HG03025 (cell line): ENCODE measurements around the gene EPC1.

Source experiments
- ATAC-seq: cut with Tn5 transposase; IDR thresholded peaks from one replicate; pipeline ENCODE4 v1.9.1; 2021; ENCODE audit warnings: mild to moderate bottlenecking, moderate library complexity; ENCODE audit not compliant: unreplicated experiment, low FRiP score

Gene EPC1

DNA sequence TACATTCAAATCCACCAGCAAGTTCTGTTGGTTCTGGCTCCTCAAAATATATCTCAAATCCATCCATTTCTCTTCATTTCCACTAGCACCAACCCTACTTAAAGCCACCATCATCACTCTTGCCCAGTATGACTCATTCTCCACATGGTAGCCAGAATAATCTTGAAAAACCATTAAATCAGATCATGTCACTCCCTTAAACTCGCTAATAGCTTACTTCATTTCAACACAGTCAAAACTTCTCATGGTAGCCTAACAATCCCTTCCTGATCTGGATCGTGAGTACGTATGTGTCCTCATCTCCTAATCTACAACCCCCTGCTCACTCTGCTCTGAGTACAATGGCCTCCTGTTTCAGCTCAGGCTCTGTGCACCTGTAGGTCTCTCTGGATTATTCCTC lies 8.7 kb downstream of the EPC1 start:
- no peak for ATAC-seq

DNA sequence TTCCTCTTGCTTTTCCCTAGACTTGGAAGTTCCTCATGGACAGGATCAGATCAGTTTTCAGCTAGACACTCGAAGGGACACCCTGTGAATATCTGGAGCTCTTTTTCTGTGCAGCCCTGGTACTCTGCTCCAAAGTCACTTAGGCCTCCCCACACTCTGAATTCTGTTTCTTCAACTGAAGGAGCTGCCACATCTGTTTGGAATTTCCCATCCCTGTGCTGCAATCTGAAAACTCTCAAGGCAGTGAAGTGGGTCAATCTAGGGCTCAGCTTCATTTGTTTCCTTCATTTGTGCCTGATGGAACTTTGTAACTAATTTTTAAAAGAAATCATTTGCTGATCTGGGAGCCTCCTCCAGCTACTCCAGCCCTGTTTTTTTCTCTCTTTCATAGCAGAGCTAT lies 9.6 kb downstream of the EPC1 start:
- no peak for ATAC-seq

- ATAC-seq, result no peak
Observed at GRCh38 chr10:32333849-32334248, 13.1 kb downstream of the EPC1 start.

DNA sequence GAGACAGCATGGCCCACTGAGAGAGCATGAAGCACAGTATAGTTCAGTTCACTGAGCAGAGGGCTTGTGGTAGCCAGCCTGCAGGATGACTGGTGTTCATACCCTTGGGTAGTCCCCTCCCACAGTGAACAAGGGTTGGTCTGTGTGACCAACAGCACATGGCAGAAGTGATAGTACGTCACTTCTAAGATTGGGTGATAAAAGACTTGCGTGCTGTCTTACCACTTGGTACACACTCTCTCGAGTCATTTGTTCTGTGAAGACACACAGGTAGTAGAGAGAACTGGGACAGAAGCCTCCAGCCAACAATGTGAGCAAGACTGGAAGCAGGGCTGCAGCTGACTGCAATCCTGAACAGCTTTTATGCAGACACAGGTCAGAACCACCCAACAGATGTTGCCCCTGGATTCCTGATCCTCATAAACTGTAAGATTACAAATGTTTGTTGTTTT lies 14.6 kb downstream of the EPC1 start:
- ATAC-seq, result peak; percentile 75

GRCh38 chr10:32331606-32332005 lies 15.4 kb downstream of the EPC1 start:
- no peak for ATAC-seq

- no peak for ATAC-seq
Observed at GRCh38 chr10:32330214-32330613, 16.7 kb downstream of the EPC1 start.

GRCh38 chr10:32329061-32329460 lies 17.9 kb downstream of the EPC1 start:
- no peak for ATAC-seq

GRCh38 chr10:32328499-32328898 lies 18.5 kb downstream of the EPC1 start:
- ATAC-seq, result no peak

- ATAC-seq, result no peak
Observed at GRCh38 chr10:32327364-32327691, 19.6 kb downstream of the EPC1 start.

GRCh38 chr10:32326680-32327363 lies 20.1 kb downstream of the EPC1 start:
- ATAC-seq, result no peak

- no peak for ATAC-seq
Observed at GRCh38 chr10:32326119-32326518, 20.8 kb downstream of the EPC1 start.

DNA sequence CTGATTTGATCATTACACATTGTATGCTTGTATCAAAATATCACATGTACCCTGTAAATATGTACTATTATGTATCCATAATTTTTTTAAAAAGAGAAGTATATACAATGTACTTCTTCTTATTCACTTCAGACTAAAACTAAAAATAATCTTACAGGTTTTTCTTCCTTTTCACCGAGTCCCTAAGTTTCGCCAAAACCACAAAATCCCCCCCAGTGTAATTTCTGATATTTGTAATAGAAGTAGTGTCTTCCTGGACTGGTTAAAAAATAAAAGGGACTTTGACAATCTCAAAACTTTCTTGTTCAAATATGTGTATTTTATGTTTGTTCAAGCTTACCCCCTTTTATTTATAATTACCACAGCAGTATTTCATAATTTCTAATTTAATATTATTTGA lies 23.9 kb downstream of the EPC1 start:
- no peak for ATAC-seq

DNA sequence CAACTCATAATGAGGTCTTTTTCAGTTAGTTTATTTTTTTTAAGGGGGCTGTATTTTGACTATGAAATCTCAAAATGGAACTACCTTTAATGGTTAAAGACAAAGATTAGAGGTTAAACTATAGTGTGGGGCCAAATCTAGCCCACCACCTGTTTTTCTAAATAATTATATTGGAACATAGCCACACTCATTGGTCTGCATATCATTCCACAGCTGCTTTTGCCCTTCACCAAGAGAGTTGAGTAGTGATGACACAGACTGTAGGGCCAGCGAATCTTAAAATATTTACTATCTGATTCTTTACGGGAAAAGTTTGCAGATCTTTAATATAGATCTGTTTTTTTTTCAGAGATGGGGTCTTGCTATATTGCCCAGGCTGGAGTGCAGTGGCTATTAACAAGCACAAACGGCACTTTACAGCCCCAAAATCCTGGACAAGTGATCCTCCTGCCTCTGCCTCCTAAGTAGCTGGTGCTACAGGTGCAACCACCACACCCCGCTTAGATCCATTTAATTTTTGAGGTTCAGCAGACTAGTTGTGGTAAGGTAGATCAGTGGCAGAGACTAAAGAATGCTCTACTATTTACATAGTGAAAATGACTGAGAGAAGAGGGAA lies 25.8 kb downstream of the EPC1 start:
- no peak for ATAC-seq

- peak; percentile 28 for ATAC-seq
Observed at GRCh38 chr10:32318476-32318896, 28.5 kb downstream of the EPC1 start.

- ATAC-seq, result peak; percentile 93
Observed at GRCh38 chr10:32317795-32318357, 29.1 kb downstream of the EPC1 start.

DNA sequence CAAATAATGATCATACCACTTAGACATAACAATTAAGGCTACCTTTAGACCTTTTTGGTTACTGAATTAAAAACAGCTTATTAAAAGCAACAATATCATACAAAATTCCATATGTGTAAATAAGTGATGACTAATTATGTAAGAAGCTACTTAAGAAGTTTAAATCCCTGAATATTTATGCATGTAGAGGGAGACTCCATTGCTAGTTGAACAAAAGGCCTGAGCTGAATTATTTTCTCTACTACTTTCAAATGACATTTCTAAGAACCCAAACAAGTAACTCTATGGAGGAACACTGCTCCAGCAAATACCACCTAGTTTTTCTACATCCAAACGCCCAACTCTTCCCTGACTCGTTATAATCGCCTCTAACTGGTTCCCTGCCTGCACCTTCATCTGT lies 31.5 kb downstream of the EPC1 start:
- no peak for ATAC-seq

- no peak for ATAC-seq
Observed at GRCh38 chr10:32314588-32314987, 32.4 kb downstream of the EPC1 start.

GRCh38 chr10:32308027-32308603 lies 38.8 kb downstream of the EPC1 start:
- no peak for ATAC-seq

GRCh38 chr10:32307609-32308008 lies 39.3 kb downstream of the EPC1 start:
- ATAC-seq, result no peak

- ATAC-seq, result no peak
Observed at GRCh38 chr10:32299354-32299980, 47.5 kb downstream of the EPC1 start.

DNA sequence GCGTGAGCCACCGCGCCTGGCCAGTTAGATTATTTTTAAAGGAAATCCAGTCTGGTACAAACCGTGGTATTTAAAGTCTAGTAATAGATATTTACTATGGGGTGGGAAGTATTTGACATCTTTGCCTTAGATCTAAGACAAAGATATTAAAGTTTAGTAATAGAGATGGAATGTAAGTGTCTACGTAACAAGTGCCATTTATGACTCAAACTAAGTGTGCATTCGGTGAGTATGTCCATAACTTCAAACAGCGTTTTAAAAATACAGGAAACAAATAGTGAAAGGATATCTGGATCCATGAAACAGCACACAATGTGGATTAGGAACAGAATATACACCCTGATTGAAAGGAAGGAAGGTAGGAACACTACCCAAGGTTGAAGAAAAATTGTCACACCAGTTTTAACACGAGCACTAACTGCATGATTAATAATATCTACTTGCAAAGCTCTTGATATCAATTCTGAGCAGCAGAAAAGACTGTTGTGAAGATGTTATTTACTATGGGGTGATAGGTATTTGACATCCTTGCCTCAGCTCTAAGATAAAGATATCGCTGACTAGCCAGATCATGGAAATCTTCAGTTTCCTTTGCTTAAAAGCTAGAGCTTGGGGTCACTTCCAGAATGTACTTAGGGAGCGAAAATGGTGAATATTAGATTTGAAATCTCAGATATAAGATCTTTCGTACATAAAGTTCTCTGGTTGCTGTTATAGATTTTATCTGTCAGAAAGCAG lies 48.7 kb downstream of the EPC1 start:
- ATAC-seq, result no peak
